GM12878 (cell line): ENCODE data around the gene TTC9C. TPM values are rescaled to one million over a fixed set of nuclear protein-coding genes. Genes with fewer than 3 reads are reported as not detected.

Experiments used
- ATAC-seq: fragments of 200-7000 bp; cut with Tn5 transposase; 3 replicates; pipeline ENCODE4 v1.9.1; 2020; ENCODE audit warnings: mild to moderate bottlenecking, moderate library complexity
- BruUV-seq: library from RNA; stranded (reverse); fragments of 400-500 nt; replicated peaks from 2 replicates; lab custom pipeline; 2021; lab: Mats Ljungman, UMichigan
- CTCF ChIA-PET: fragments of 300-600 bp; sonication (Branson Sonifier 250); formaldehyde crosslinking; extraction: SDS; loops from one replicate; lab custom pipeline; 2021; ENCODE audit warnings: inconsistent platforms; lab: Yijun Ruan, JAX
- POLR2A ChIA-PET: fragments of 350-600 bp; formaldehyde crosslinking; extraction: SDS; loops from one replicate; lab custom pipeline; 2021; ENCODE audit warnings: inconsistent platforms; lab: Charles Lee
- RAD21 ChIA-PET: fragments of 300-600 bp; sonication (Branson Sonifier 250); formaldehyde crosslinking; loops from one replicate; lab custom pipeline; 2023; ENCODE audit warnings: antibody characterized with exemption; ENCODE audit not compliant: unreplicated experiment; lab: Charles Lee
- SMC1A ChIA-PET: fragments of 300-600 bp; sonication (Branson Sonifier 250); formaldehyde crosslinking; loops from one replicate; lab custom pipeline; 2023; ENCODE audit not compliant: unreplicated experiment, uncharacterized antibody; lab: Charles Lee
- DNase-seq: peaks from one replicate; pipeline ENCODE4 v3.0.0-alpha.2; 2011; ENCODE audit warnings: low read depth, low spot score
- FAIRE-seq: peaks from 3 replicates; lab custom pipeline; 2011; peaks lifted over from hg19 to GRCh38; lab: Jason Lieb, UNC
- H2AFZ ChIP-seq: 2 replicates; pipeline ENCODE4 v1.6.0; 2011; ENCODE audit warnings: low read depth, low read length, control low read depth; ENCODE audit not compliant: control insufficient read depth
- H3K27ac ChIP-seq: 2 replicates; pipeline ENCODE4 v1.5.1; 2011; ENCODE audit warnings: control low read depth; ENCODE audit not compliant: control insufficient read depth, insufficient read depth
- H3K27me3 ChIP-seq, 2 experiments: replicated peaks in 1 of 2; 2 replicates each; pipeline versions ENCODE4 v1.6.0 to v1.6.1; 2011; ENCODE audit warnings: low read length in 1 of 2; ENCODE audit not compliant: control insufficient read depth in 2 of 2, insufficient read depth in 2 of 2
- H3K36me3 ChIP-seq, 2 experiments: 2 replicates each; pipeline ENCODE4 v1.5.1; 2011; ENCODE audit warnings: low read length in 1 of 2; ENCODE audit not compliant: control insufficient read depth in 2 of 2, insufficient read depth in 2 of 2
- H3K4me1 ChIP-seq: 2 replicates; pipeline ENCODE4 v1.6.1; 2011; ENCODE audit warnings: mild to moderate bottlenecking, low read length, moderate library complexity, mixed read lengths; ENCODE audit not compliant: control insufficient read depth, insufficient read depth
- H3K4me2 ChIP-seq: 2 replicates; pipeline ENCODE4 v1.6.0; 2011; ENCODE audit warnings: control low read depth; ENCODE audit not compliant: control insufficient read depth, insufficient read depth
- H3K4me3 ChIP-seq: fragments of 200-600 bp; sonication (generic); 2 replicates; pipeline ENCODE4 v1.5.1; 2016
- H3K79me2 ChIP-seq: 2 replicates; pipeline ENCODE4 v1.6.0; 2011; ENCODE audit warnings: low read length; ENCODE audit not compliant: control insufficient read depth, insufficient read depth
- H3K9ac ChIP-seq: 2 replicates; pipeline ENCODE4 v1.8.0; 2011; ENCODE audit warnings: low read length, control low read depth, mixed read lengths; ENCODE audit not compliant: control insufficient read depth, insufficient read depth
- H3K9me3 ChIP-seq: replicated peaks from 3 replicates; pipeline ENCODE4 v1.5.1; 2011; ENCODE audit warnings: mild to moderate bottlenecking, low read length; ENCODE audit not compliant: control insufficient read depth, insufficient read depth
- H4K20me1 ChIP-seq: 2 replicates; pipeline ENCODE4 v1.6.0; 2011; ENCODE audit not compliant: control insufficient read depth, insufficient read depth
- BMI1 ChIP-seq: fragments of 450-650 bp; IDR thresholded peaks from 2 replicates; pipeline ENCODE4 v1.6.1; 2016; ENCODE audit warnings: mild to moderate bottlenecking, moderate library complexity, borderline replicate concordance
- CBX3 ChIP-seq: fragments of 200-600 bp; sonication (generic); IDR thresholded peaks from 2 replicates; pipeline ENCODE4 v1.6.1; 2016; ENCODE audit warnings: low read depth, borderline replicate concordance
- CREM ChIP-seq: IDR thresholded peaks from 2 replicates; pipeline ENCODE4 v1.6.1; 2014; ENCODE audit warnings: antibody characterized with exemption, low read depth
- HDGF ChIP-seq: fragments of 450-650 bp; IDR thresholded peaks from 2 replicates; pipeline ENCODE4 v1.6.1; 2016; ENCODE audit warnings: antibody characterized with exemption
- IKZF1 ChIP-seq: fragments of 450-650 bp; conservative IDR thresholded peaks from 2 replicates; pipeline ENCODE4 v1.6.1; 2017; ENCODE audit warnings: antibody characterized with exemption, mild to moderate bottlenecking
- KLF5 ChIP-seq: fragments of 450-650 bp; IDR thresholded peaks from 2 replicates; pipeline ENCODE4 v1.6.1; 2014; ENCODE audit warnings: mild to moderate bottlenecking; ENCODE audit not compliant: partially characterized antibody
- MXI1 ChIP-seq: fragments of 150-350 bp; IDR thresholded peaks from 2 replicates; pipeline ENCODE4 v1.6.1; 2011; ENCODE audit warnings: low read depth, mild to moderate bottlenecking, inconsistent platforms, low read length, improper control_type of control experiment
- MYC ChIP-seq: IDR thresholded peaks from 2 replicates; pipeline ENCODE4 v1.6.1; 2011; ENCODE audit warnings: mild to moderate bottlenecking, low read length, moderate library complexity, inconsistent platforms; ENCODE audit not compliant: insufficient read depth, insufficient replicate concordance, insufficient read length, severe bottlenecking
- NFXL1 ChIP-seq: fragments of 450-650 bp; IDR thresholded peaks from 2 replicates; pipeline ENCODE4 v1.6.1; 2017; ENCODE audit warnings: antibody characterized with exemption, mild to moderate bottlenecking, borderline replicate concordance
- PAX8 ChIP-seq: fragments of 450-650 bp; IDR thresholded peaks from 2 replicates; pipeline ENCODE4 v1.6.1; 2017; ENCODE audit warnings: mild to moderate bottlenecking, moderate library complexity
- PML ChIP-seq: IDR thresholded peaks from 2 replicates; pipeline ENCODE4 v1.6.1; 2012; ENCODE audit warnings: low read length, inconsistent platforms
- POLR2AphosphoS5 ChIP-seq: IDR thresholded peaks from 2 replicates; pipeline ENCODE4 v1.6.1; 2011; ENCODE audit warnings: mild to moderate bottlenecking, low read length, inconsistent platforms
- RAD21 ChIP-seq: IDR thresholded peaks from 2 replicates; pipeline ENCODE4 v1.6.1; 2011; ENCODE audit warnings: mild to moderate bottlenecking, low read depth, low read length, moderate library complexity; ENCODE audit not compliant: insufficient read depth
- SMARCA5 ChIP-seq: fragments of 450-650 bp; IDR thresholded peaks from 2 replicates; pipeline ENCODE4 v1.6.1; 2017; ENCODE audit warnings: mild to moderate bottlenecking
- SPI1 ChIP-seq: IDR thresholded peaks from 2 replicates; pipeline ENCODE4 v1.6.1; 2011; ENCODE audit warnings: low read depth, mild to moderate bottlenecking, low read length, moderate library complexity, borderline replicate concordance; ENCODE audit not compliant: insufficient read depth
- ZNF274 ChIP-seq: IDR thresholded peaks from one replicate; pipeline ENCODE4 v1.8.0; 2011; ENCODE audit not compliant: insufficient read length, insufficient read depth
- ZSCAN29 ChIP-seq: fragments of 450-650 bp; IDR thresholded peaks from 2 replicates; pipeline ENCODE4 v1.6.1; 2017; ENCODE audit warnings: mild to moderate bottlenecking, moderate library complexity
- ZZZ3 ChIP-seq: IDR thresholded peaks from 2 replicates; pipeline ENCODE4 v1.6.1; 2011; ENCODE audit warnings: low read depth; ENCODE audit not compliant: control insufficient read depth, insufficient read length
- WGBS: methylation state at CpG from one replicate; pipeline ENCODE4 v1.1.6; 2016; ENCODE audit warnings: low lambda C conversion rate; ENCODE audit not compliant: insufficient replicate concordance, insufficient coverage; ENCODE audit errors: missing lambda C conversion rate; 5-methylcytosine and 5-hydroxymethylcytosine counted together
- in situ Hi-C: fragments of 300-500 bp; cut with MboI; formaldehyde crosslinking; loops from 9 replicates; pipeline ENCODE4 v1.14.3; 2018; ENCODE audit warnings: mixed read lengths
- intact Hi-C: fragments of 100-400 bp; cut with micrococcal nuclease; formaldehyde crosslinking; loops from one replicate; pipeline ENCODE4 v1.14.2; 2022; ENCODE audit not compliant: unreplicated experiment
- polyA plus RNA-seq, 11 experiments: library from polyadenylated mRNA; depleted of rRNA in 4 of 11; unstranded in 6 of 11; stranded (reverse) in 5 of 11; fragments of >200 nt; fragmentation: Nextera tagmentation in 4 of 11; fragmentation: Illumina TruSeq in 1 of 11; extraction: Ambion mirVana in 4 of 11; extraction: Trizol in 1 of 11; gene quantifications; 1 replicate in 1 of 11; 2 replicates in 10 of 11; pipeline versions ENCODE4 v1.2.1 to v1.2.3, GENCODE V29; 2011 to 2016; ENCODE audit warnings: inconsistent platforms in 2 of 11, missing spikeins in 2 of 11, low read depth in 1 of 11
- total RNA-seq, 4 experiments: library from RNA; depleted of rRNA in 3 of 4; stranded (reverse); fragments of >200 nt in 3 of 4; fragmentation: Illumina TruSeq in 1 of 4; extraction: Trizol in 1 of 4; gene quantifications; 2 replicates each; pipeline versions ENCODE4 v1.2.1 to v1.2.3, GENCODE V29; 2013 to 2021
- TF ChIP-seq, protein P1 (sequence below): fragments of 450-650 bp; IDR thresholded peaks from 2 replicates; pipeline ENCODE4 v1.6.1; 2017; ENCODE audit warnings: mild to moderate bottlenecking, moderate library complexity
- TF ChIP-seq, protein P2 (sequence below): IDR thresholded peaks from 2 replicates; pipeline ENCODE4 v1.6.1; 2012; ENCODE audit warnings: low read depth, low read length, improper control_type of control experiment

TTC9C gene
- total and polyA plus RNA-seq, 10 of the 15 experiments (the other 5 are each of a cell fraction or from before 2014, with no cell fraction given): 42.0 to 72.3 (median 50.4) TPM

DNA sequence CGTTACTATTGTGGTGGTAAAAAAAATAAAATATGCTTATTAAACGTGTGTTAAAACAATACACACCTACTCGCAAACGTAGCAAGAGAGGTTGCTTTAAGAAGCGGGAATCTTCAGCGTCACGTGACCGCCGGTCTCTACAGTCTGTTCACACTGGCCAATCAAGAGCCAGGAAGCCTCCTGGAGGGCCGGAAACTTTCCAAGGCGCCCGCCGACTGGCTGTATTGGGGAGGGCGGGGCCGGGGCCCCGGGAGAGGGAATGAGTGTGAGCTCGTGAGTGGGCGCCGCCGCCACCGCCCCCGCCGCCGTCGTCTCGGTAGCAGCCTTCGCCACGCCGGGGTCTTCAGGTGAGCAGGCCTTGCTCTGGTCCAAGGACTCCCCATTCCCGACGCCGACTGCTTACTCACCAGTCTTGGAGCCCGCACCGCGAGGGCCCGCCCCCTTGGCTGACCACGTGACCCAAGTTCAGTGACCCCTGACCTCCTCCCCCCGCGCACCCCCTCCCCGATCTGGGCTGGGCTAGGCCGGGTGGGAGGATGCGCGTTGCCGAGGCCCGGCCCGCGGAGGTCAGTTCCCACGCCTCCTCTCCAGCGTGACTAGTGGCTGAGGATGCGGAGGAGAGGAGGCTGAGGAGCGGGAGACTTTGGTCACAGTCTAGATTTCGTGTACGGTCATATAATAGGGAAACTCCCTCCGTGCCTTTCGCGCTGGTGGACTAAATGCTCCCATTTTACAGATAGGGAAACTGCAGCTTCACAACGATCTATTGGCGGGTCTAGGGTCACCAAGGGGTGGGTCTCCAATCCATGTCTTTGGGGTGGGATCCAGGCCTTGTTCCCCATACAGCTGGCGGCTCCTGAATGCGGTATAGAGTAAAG is 43.1 kb downstream of the TTC9C start, which contains the start of gene TAF6L:
TSS of gene TAF6L (plus strand) at position 253 of the 878 bp plus-strand sequence. CDS start 4,388 bp downstream, outside the sequence.
- Histone ChIP-seq H4K20me1 (no peaks in the 10 kb centered on the region), H3K9me3 (no peaks in the 10 kb centered on the region), H3K4me1 (peaks cover 17% of the 10 kb centered on the region), H3K79me2 (peaks cover 12% of the 10 kb centered on the region), H2AFZ (peak within 1 kb of the TSS; percentile 88), H3K4me3 (peak within 1 kb of the TSS; percentile 86), H3K27me3 (no peaks in the 10 kb centered on the region), H3K4me2 (peak within 1 kb of the TSS; percentile 98), H3K27ac (peak within 1 kb of the TSS; percentile 82), H3K36me3 (peaks cover 2 to 6% of the 10 kb centered on the region in 2 experiments; a peak in 3 of 4 replicates), H3K9ac (peak within 1 kb of the TSS; percentile 83)
- intact Hi-C loops: loop anchor here (2.0 to 5.0 kb wide), 2 partner anchors 15 to 44 kb away; partner anchors contain the start of genes HNRNPUL2, TMEM179B and TTC9C
- ChIA-PET POLR2A (interaction anchor here (0.6 to 5.2 kb wide), 22 partner anchors 7 to 1241 kb away, joined by 3 to 44 read pairs (median 4); partner anchors contain the start of genes C11orf98, CSKMT, EEF1G and GNG3), CTCF (interaction anchor here (0.7 to 9.6 kb wide), 18 partner anchors 9 to 377 kb away, joined by 3 to 85 read pairs (median 4); partner anchors contain the start of genes HNRNPUL2, LRRN4CL, POLR2G and TMEM179B), RAD21 (interaction anchor here (0.6 to 4.2 kb wide), 15 partner anchors 10 to 347 kb away, joined by 3 to 33 read pairs (median 5); partner anchors contain the start of genes BSCL2, EEF1G, GANAB and HNRNPUL2), SMC1A (interaction anchor here (0.7 to 4.8 kb wide), 10 partner anchors 9 to 347 kb away, joined by 3 to 22 read pairs (median 4); partner anchors contain the start of genes HNRNPUL2, POLR2G, TMEM179B and TTC9C)
- peak; percentile 97 for FAIRE-seq
- WGBS: 2% methylated on average over 44 of the region's 60 CpGs
- BruUV-seq: TSS peak; percentile 72
- peak; percentile 92 for ATAC-seq
- in situ Hi-C loops: no loop called here
- DNase-seq: peak; percentile 77
- TF ChIP-seq, protein P1, sequence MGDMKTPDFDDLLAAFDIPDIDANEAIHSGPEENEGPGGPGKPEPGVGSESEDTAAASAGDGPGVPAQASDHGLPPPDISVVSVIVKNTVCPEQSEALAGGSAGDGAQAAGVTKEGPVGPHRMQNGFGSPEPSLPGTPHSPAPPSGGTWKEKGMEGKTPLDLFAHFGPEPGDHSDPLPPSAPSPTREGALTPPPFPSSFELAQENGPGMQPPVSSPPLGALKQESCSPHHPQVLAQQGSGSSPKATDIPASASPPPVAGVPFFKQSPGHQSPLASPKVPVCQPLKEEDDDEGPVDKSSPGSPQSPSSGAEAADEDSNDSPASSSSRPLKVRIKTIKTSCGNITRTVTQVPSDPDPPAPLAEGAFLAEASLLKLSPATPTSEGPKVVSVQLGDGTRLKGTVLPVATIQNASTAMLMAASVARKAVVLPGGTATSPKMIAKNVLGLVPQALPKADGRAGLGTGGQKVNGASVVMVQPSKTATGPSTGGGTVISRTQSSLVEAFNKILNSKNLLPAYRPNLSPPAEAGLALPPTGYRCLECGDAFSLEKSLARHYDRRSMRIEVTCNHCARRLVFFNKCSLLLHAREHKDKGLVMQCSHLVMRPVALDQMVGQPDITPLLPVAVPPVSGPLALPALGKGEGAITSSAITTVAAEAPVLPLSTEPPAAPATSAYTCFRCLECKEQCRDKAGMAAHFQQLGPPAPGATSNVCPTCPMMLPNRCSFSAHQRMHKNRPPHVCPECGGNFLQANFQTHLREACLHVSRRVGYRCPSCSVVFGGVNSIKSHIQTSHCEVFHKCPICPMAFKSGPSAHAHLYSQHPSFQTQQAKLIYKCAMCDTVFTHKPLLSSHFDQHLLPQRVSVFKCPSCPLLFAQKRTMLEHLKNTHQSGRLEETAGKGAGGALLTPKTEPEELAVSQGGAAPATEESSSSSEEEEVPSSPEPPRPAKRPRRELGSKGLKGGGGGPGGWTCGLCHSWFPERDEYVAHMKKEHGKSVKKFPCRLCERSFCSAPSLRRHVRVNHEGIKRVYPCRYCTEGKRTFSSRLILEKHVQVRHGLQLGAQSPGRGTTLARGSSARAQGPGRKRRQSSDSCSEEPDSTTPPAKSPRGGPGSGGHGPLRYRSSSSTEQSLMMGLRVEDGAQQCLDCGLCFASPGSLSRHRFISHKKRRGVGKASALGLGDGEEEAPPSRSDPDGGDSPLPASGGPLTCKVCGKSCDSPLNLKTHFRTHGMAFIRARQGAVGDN: peak; percentile 66
- TF ChIP-seq SPI1: no peak
- no peak for TF ChIP-seq MYC
- TF ChIP-seq KLF5: no peak
- TF ChIP-seq BMI1: no peak
- TF ChIP-seq HDGF: peak; percentile 83
- TF ChIP-seq MXI1: peak; percentile 72
- no peak for TF ChIP-seq CBX3
- TF ChIP-seq SMARCA5: peak; percentile 93
- TF ChIP-seq NFXL1: no peak
- TF ChIP-seq RAD21: no peak
- peak; percentile 82 for TF ChIP-seq POLR2AphosphoS5
- no peak for TF ChIP-seq ZSCAN29
- peak; percentile 11; the same call in 1 of the 2 replicates for TF ChIP-seq PML
- TF ChIP-seq IKZF1: peak; percentile 93
- TF ChIP-seq PAX8: no peak
- TF ChIP-seq, protein P2, sequence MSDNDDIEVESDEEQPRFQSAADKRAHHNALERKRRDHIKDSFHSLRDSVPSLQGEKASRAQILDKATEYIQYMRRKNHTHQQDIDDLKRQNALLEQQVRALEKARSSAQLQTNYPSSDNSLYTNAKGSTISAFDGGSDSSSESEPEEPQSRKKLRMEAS: peak; percentile 83; the same call in 1 of the 2 replicates
- TF ChIP-seq CREM: no peak
- no peak for TF ChIP-seq ZNF274
- TF ChIP-seq ZZZ3: no peak
